CD4-positive, alpha-beta T cell (primary cell): ENCODE data around the gene MYL3. TPM values are rescaled to one million over a fixed set of nuclear protein-coding genes. Genes with fewer than 3 reads are reported as not detected.
"Not testable (repeated sequence)": the region's sequence is repeated elsewhere in the genome, so short reads cannot be mapped to it uniquely, and the experiment has no call there.

Experiments used
- ATAC-seq: fragments of 200-7000 bp; cut with Tn5 transposase; one replicate; pipeline ENCODE4 v1.10.0; 2022; ENCODE audit warnings: mild to moderate bottlenecking; ENCODE audit not compliant: poor library complexity
- CTCF ChIA-PET: fragments of 350-600 bp; sonication (Branson Sonifier 250); formaldehyde crosslinking; loops from one replicate; lab custom pipeline; 2021; ENCODE audit warnings: antibody characterized with exemption, inconsistent platforms; lab: Charles Lee
- POLR2A ChIA-PET: fragments of 350-600 bp; sonication (Branson Sonifier 250); formaldehyde crosslinking; loops from one replicate; lab custom pipeline; 2021; ENCODE audit warnings: antibody characterized with exemption, inconsistent platforms; lab: Charles Lee
- DNase-seq, 14 experiments: peaks; one replicate each; pipeline ENCODE4 v3.0.0-alpha.2; 2013 to 2020; ENCODE audit warnings: mixed read lengths in 2 of 14
- H3K27ac ChIP-seq, 2 donors: one replicate each; pipeline versions ENCODE4 v1.5.1 to v1.7.0; 2013; ENCODE audit warnings: low read length in 2 of 2, low read depth in 1 of 2, mild to moderate bottlenecking in 1 of 2
- H3K27me3 ChIP-seq, 2 experiments: 1 replicate in 1 of 2; 2 replicates in 1 of 2; pipeline versions ENCODE4 v1.6.1 to v1.7.0; 2013; ENCODE audit warnings: low read length in 2 of 2, control low read depth in 1 of 2, mild to moderate bottlenecking in 1 of 2, moderate library complexity in 1 of 2; ENCODE audit not compliant: insufficient read depth in 2 of 2, control insufficient read depth in 1 of 2
- H3K36me3 ChIP-seq: one replicate; pipeline ENCODE4 v1.6.1; 2013; ENCODE audit warnings: low read length, control low read depth; ENCODE audit not compliant: insufficient read depth
- H3K4me1 ChIP-seq: one replicate; pipeline ENCODE4 v1.6.1; 2013; ENCODE audit warnings: low read length, control low read depth; ENCODE audit not compliant: insufficient read depth
- H3K4me3 ChIP-seq: one replicate; pipeline ENCODE4 v1.5.1; 2013; ENCODE audit warnings: mild to moderate bottlenecking, low read length, moderate library complexity
- H3K9me3 ChIP-seq, 2 experiments: 1 replicate in 1 of 2; 2 replicates in 1 of 2; pipeline versions ENCODE4 v1.6.1 to v1.7.0; 2013; ENCODE audit warnings: low read length in 2 of 2, mild to moderate bottlenecking in 2 of 2, control low read depth in 1 of 2, moderate library complexity in 1 of 2; ENCODE audit not compliant: control insufficient read depth in 1 of 2, insufficient read depth in 1 of 2
- H3K27ac Mint-ChIP-seq: one replicate; pipeline ENCODE4 v1.8.0; 2020; ENCODE audit warnings: mixed read lengths
- H3K27me3 Mint-ChIP-seq: one replicate; pipeline ENCODE4 v1.8.0; 2021; ENCODE audit warnings: mixed read lengths
- H3K36me3 Mint-ChIP-seq: one replicate; pipeline ENCODE4 v1.8.0; 2021; ENCODE audit warnings: low read depth, mixed read lengths
- H3K4me1 Mint-ChIP-seq: one replicate; pipeline ENCODE4 v1.8.0; 2021; ENCODE audit warnings: low read depth, mixed read lengths
- H3K4me3 Mint-ChIP-seq: one replicate; pipeline ENCODE4 v1.8.0; 2020; ENCODE audit warnings: mild to moderate bottlenecking, mixed read lengths
- H3K9me3 Mint-ChIP-seq: one replicate; pipeline ENCODE4 v1.8.0; 2020; ENCODE audit warnings: mixed read lengths
- CTCF ChIP-seq: fragments of 200-600 bp; IDR thresholded peaks from one replicate; pipeline ENCODE4 v1.8.0; 2022; ENCODE audit warnings: antibody characterized with exemption, mild to moderate bottlenecking
- intact Hi-C, 2 experiments: fragments of 100-400 bp; cut with DNase I in 1 of 2; cut with micrococcal nuclease in 1 of 2; formaldehyde crosslinking; loops; one replicate each; pipeline versions ENCODE4 v1.15.1 to v1.9.0; 2023 to 2025; cut with DNase I, micrococcal nuclease
- polyA plus RNA-seq, 2 donors: library from polyadenylated mRNA; unstranded; fragments of 120-200 nt; gene quantifications; one replicate each; pipeline ENCODE4 v1.2.1, GENCODE V29; 2013
- total RNA-seq, 174 experiments: library from RNA in 2 of 174; stranded (reverse) in 2 of 174; gene quantifications; one replicate each; pipeline ENCODE4 v1.2.3 and lab custom pipeline; 2021 to 2026

The MYL3 gene
- total RNA-seq: not detected
- not detected for polyA plus RNA-seq (2013, experiment 1 of 2)
- polyA plus RNA-seq (2013, experiment 2 of 2): 13.1 TPM
- 0 to 0.41 (median 0) reads per million in 172 experiments for total RNA-seq (lab: John Stamatoyannopoulos, UW)

GRCh38 chr3:46863261-46863782 is at the start of gene MYL3:
Gene MYL3, minus strand, starts transcription at chr3:46863444. Its CDS starts 54 bp downstream, at chr3:46863390.
- intact Hi-C loops: no loop called here
- Histone ChIP-seq H3K4me1 (peaks cover 5% of the 10 kb centered on the region), H3K9me3 (no peaks in the 10 kb centered on the region), H3K4me3 (no peak within 1 kb of the TSS), H3K27ac (no peak within 1 kb of the TSS), H3K27me3 (no peaks in the 10 kb centered on the region), H3K36me3 (no peaks in the 10 kb centered on the region)
- ATAC-seq (no peak), DNase-seq (no peak)
- ChIA-PET CTCF (no interaction called here), POLR2A (no interaction called here)
- no peak for TF ChIP-seq CTCF
- no peaks in the 10 kb centered on the region for H3K9me3 Mint-ChIP-seq
- peaks cover 5% of the 10 kb centered on the region for H3K27me3 Mint-ChIP-seq
- no peaks in the 10 kb centered on the region for H3K36me3 Mint-ChIP-seq
- no peak within 1 kb of the TSS for H3K4me3 Mint-ChIP-seq
- no peak within 1 kb of the TSS for H3K27ac Mint-ChIP-seq
- no peaks in the 10 kb centered on the region for H3K4me1 Mint-ChIP-seq

- POLR2A ChIA-PET: interaction anchor here (1.0 kb wide), 1 partner anchor 66 kb away, joined by 3 read pairs; the partner anchor contains the start of gene NBEAL2
- Mint-ChIP-seq H3K4me3 (no peak overlapping the region), H3K27ac (peak overlapping the region; percentile 1)
These were observed 49.7 kb upstream of the MYL3 start for GRCh38 chr3:46912986-46913385.

GRCh38 chr3:46910914-46911313 is 47.7 kb upstream of the MYL3 start:
- H3K27me3 ChIP-seq, H3K36me3 Mint-ChIP-seq, DNase-seq, H3K9me3 Mint-ChIP-seq, H3K4me3 Mint-ChIP-seq, H3K27me3 Mint-ChIP-seq, intact Hi-C loops, H3K9me3 ChIP-seq, POLR2A ChIA-PET, ATAC-seq, H3K27ac ChIP-seq, H3K36me3 ChIP-seq, H3K27ac Mint-ChIP-seq, H3K4me3 ChIP-seq: not testable (repeated sequence)
- H3K4me1 Mint-ChIP-seq: peaks cover 23% of the 10 kb centered on the region
- CTCF ChIA-PET: interaction anchor here (1.4 kb wide), 1 partner anchor 13 kb away, joined by 3 read pairs; no protein-coding TSS in a partner anchor
- peaks cover 21% of the 10 kb centered on the region for H3K4me1 ChIP-seq

More at GRCh38 chr3:46912986-46913385, 49.7 kb upstream of the MYL3 start:
- no peak for ATAC-seq
- H3K27ac ChIP-seq: no peak overlapping the region
- H3K9me3 Mint-ChIP-seq: no peaks in the 10 kb centered on the region
- peaks cover 26% of the 10 kb centered on the region for H3K36me3 Mint-ChIP-seq
- peaks cover 21% of the 10 kb centered on the region for H3K4me1 ChIP-seq
- H3K4me3 ChIP-seq: no peak overlapping the region
- CTCF ChIA-PET: no interaction called here
- no peak for TF ChIP-seq CTCF
- no peak for DNase-seq
- no peaks in the 10 kb centered on the region for H3K27me3 Mint-ChIP-seq
- H3K27me3 ChIP-seq: no peaks in the 10 kb centered on the region
- H3K36me3 ChIP-seq: peaks cover 4% of the 10 kb centered on the region
- peaks cover 23% of the 10 kb centered on the region for H3K4me1 Mint-ChIP-seq
- intact Hi-C loops: no loop called here
- H3K9me3 ChIP-seq: no peaks in the 10 kb centered on the region
